Erythroblast (primary cell): ENCODE data around the gene CCDC91.

Experiments used
- GATA1 ChIP-seq: IDR thresholded peaks from 2 replicates; pipeline ENCODE4 v1.6.1; 2011; ENCODE audit warnings: low read depth, mild to moderate bottlenecking, control low read depth, low read length, moderate library complexity
- POLR2A ChIP-seq: IDR thresholded peaks from 2 replicates; pipeline ENCODE4 v1.6.1; 2011; ENCODE audit warnings: mild to moderate bottlenecking, low read length

DNA sequence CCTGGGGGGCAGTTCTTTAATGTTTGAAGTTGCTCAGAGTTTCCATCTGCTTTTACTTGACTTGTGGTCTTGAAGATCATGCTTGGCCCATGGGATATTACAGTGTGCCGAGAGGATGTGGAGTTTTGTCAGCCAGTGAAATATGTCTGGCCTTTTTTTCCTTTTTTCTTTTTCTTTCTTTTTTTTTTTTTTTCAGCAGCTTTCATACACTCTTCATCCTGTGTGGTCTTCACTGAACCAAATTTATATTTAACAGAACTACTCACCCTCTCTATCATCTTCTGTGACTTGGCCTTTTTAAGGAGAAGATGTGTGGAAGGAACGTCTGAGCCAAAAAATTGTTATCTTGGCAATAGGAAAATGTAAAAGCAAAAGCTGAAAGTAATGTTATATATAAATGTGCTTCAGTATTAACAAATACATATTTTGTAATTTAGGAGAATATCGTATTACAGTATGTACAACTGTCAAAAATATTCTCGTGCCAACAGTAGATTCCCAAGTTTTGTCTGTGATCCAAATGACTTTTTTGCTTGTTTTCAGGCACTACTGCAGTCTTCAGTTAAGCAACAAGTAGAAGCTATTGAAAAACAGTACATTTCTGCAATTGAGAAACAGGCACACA, 200.6 kb downstream of the CCDC91 start:
- TF ChIP-seq POLR2A (no peak), GATA1 (no peak)
